K562 (cell line): ENCODE results near the gene PTCD3. TPM values are rescaled to one million over a fixed set of nuclear protein-coding genes. Genes with fewer than 3 reads are reported as not detected.
A peak's percentile ranks its signal among the peaks of the same experiment; 100 is the strongest.

Experiments used
- E2F4 ChIP-seq: sonication (generic); formaldehyde crosslinking; IDR thresholded peaks from 2 replicates; pipeline ENCODE4 v1.8.0; 2022; ENCODE audit warnings: mild to moderate bottlenecking, low read depth, missing genetic modification reagents
- EP400 ChIP-seq: fragments of 450-650 bp; IDR thresholded peaks from 2 replicates; pipeline ENCODE4 v1.6.1; 2017; ENCODE audit warnings: antibody characterized with exemption, mild to moderate bottlenecking, moderate library complexity
- ERF ChIP-seq: fragments of 450-650 bp; formaldehyde crosslinking; IDR thresholded peaks from 2 replicates; pipeline ENCODE4 v1.4.0; 2020; ENCODE audit warnings: mild to moderate bottlenecking, mixed read lengths
- ETS1 ChIP-seq: conservative IDR thresholded peaks from 2 replicates; pipeline ENCODE4 v1.6.1; 2011; ENCODE audit warnings: low read depth, mild to moderate bottlenecking, low read length; ENCODE audit not compliant: control insufficient read depth
- MAZ ChIP-seq, 2 experiments: fragments of 450-650 bp in 1 of 2; sonication (generic) in 1 of 2; formaldehyde crosslinking; IDR thresholded peaks in 1 of 2; conservative IDR thresholded peaks in 1 of 2; 2 replicates each; pipeline versions ENCODE4 v1.4.0 to v1.5.0; 2020; ENCODE audit warnings: mild to moderate bottlenecking in 1 of 2, missing genetic modification reagents in 1 of 2
- MEIS2 ChIP-seq: fragments of 450-650 bp; IDR thresholded peaks from 2 replicates; pipeline ENCODE4 v1.6.1; 2014; ENCODE audit warnings: mild to moderate bottlenecking; ENCODE audit not compliant: partially characterized antibody
- NCOA6 ChIP-seq: fragments of 450-650 bp; IDR thresholded peaks from 2 replicates; pipeline ENCODE4 v1.6.1; 2017; ENCODE audit warnings: mild to moderate bottlenecking
- NR0B1 ChIP-seq: fragments of 450-650 bp; IDR thresholded peaks from one replicate; pipeline ENCODE4 v1.6.1; 2018; ENCODE audit warnings: mild to moderate bottlenecking, moderate library complexity; ENCODE audit not compliant: partially characterized antibody
- NRF1 ChIP-seq, 2 experiments: fragments of 450-650 bp; IDR thresholded peaks in 1 of 2; conservative IDR thresholded peaks in 1 of 2; 2 replicates each; pipeline ENCODE4 v1.6.1; 2014; ENCODE audit warnings: mild to moderate bottlenecking in 2 of 2
- PHF8 ChIP-seq: fragments of 200-600 bp; sonication (generic); IDR thresholded peaks from 2 replicates; pipeline ENCODE4 v1.6.1; 2012; ENCODE audit warnings: mixed run types, mild to moderate bottlenecking, inconsistent platforms, low read length, moderate library complexity, borderline replicate concordance
- RBBP5 ChIP-seq: fragments of 200-600 bp; sonication (generic); IDR thresholded peaks from 2 replicates; pipeline ENCODE4 v1.6.1; 2012; ENCODE audit warnings: borderline replicate concordance, mild to moderate bottlenecking, low read length, control low read depth, inconsistent platforms; ENCODE audit not compliant: insufficient read depth, poor library complexity, severe bottlenecking
- SRSF1 ChIP-seq: fragments of 200-400 bp; formaldehyde crosslinking; IDR thresholded peaks from 2 replicates; pipeline ENCODE4 v1.6.1; 2017; ENCODE audit warnings: mild to moderate bottlenecking, low read depth, low read length, moderate library complexity
- TEAD4 ChIP-seq, 2 experiments: sonication (generic) in 1 of 2; formaldehyde crosslinking in 1 of 2; IDR thresholded peaks; 2 replicates each; pipeline versions ENCODE4 v1.6.1 to v1.8.0; 2012 to 2022; ENCODE audit warnings: borderline replicate concordance in 1 of 2, inconsistent platforms in 1 of 2, low read length in 1 of 2, mild to moderate bottlenecking in 1 of 2, missing genetic modification reagents in 1 of 2
- ZNF134 ChIP-seq: fragments of 250-450 bp; sonication (Bioruptor Pico); conservative IDR thresholded peaks from 2 replicates; pipeline ENCODE4 v1.4.0; 2020
- ZNF639 ChIP-seq, 2 experiments: fragments of 200-800 bp in 1 of 2; sonication (Bioruptor generic) in 1 of 2; sonication (generic) in 1 of 2; formaldehyde crosslinking in 1 of 2; IDR thresholded peaks in 1 of 2; conservative IDR thresholded peaks in 1 of 2; 2 replicates each; pipeline versions ENCODE4 v1.5.0 to v1.6.1; 2016 to 2020; ENCODE audit warnings: missing compliant biosample characterization in 1 of 2, missing genetic modification characterization in 1 of 2, missing genetic modification reagents in 1 of 2
- ZNF778 ChIP-seq: fragments of 450-650 bp; formaldehyde crosslinking; IDR thresholded peaks from 2 replicates; pipeline ENCODE4 v1.4.0; 2020; ENCODE audit warnings: mild to moderate bottlenecking, moderate library complexity
- polyA plus RNA-seq, 8 experiments: library from polyadenylated mRNA; depleted of rRNA in 4 of 8; stranded (reverse) in 5 of 8; unstranded in 3 of 8; fragments of >200 nt; fragmentation: Nextera tagmentation in 2 of 8; fragmentation: Illumina TruSeq in 1 of 8; extraction: Ambion mirVana in 2 of 8; extraction: Trizol in 1 of 8; gene quantifications; 2 replicates each; pipeline versions ENCODE4 v1.2.1 to v1.2.3, GENCODE V29; 2011 to 2014; ENCODE audit warnings: inconsistent platforms in 1 of 8, missing spikeins in 1 of 8
- total RNA-seq, 7 experiments: library from RNA; depleted of rRNA in 6 of 7; stranded (reverse); fragments of >200 nt in 6 of 7; fragmentation: Illumina TruSeq in 2 of 7; extraction: Trizol in 2 of 7; gene quantifications; 2 replicates each; pipeline versions ENCODE4 v1.2.1 to v1.2.3, GENCODE V29; 2011 to 2021; ENCODE audit warnings: low replicate concordance in 1 of 7

Gene PTCD3
- total and polyA plus RNA-seq, 9 of the 15 experiments (the other 6 are each of a cell fraction or from before 2014, with no cell fraction given): 65.2 to 241 (median 172) TPM

- TF ChIP-seq ETS1 (peak; percentile 91; the same call in 1 of the 2 replicates), NR0B1 (no peak), MEIS2 (peak; percentile 83), ZNF639 (CRISPR knock-in tag; conservative IDR thresholded peaks at IDR 0.05 in 1 of 2, IDR thresholded peaks at IDR 0.05 in 1 of 2) (peak in 1 of 2 experiments; percentile 39; a peak in 1 of 4 replicates), NCOA6 (no peak; the same call in 1 of the 2 replicates), SRSF1 (no peak), MAZ (CRISPR knock-in tag; conservative IDR thresholded peaks at IDR 0.05 in 1 of 2, IDR thresholded peaks at IDR 0.05 in 1 of 2) (0 out of 4 replicates have a peak, but pooled peaks of 1 of the 2 experiments have one; percentile 5), TEAD4 (IDR thresholded peaks at IDR 0.05; ENCODE audit: low read length) (no peak), TEAD4 (CRISPR knock-in tag; IDR thresholded peaks at IDR 0.05; ENCODE audit: borderline replicate concordance) (no peak), NRF1 (conservative IDR thresholded peaks at IDR 0.05 in 1 of 2, IDR thresholded peaks at IDR 0.05 in 1 of 2) (peak; percentile 99), ZNF778 (no peak), RBBP5 (peak; percentile 32), ERF (CRISPR knock-in tag) (0 out of 2 replicates have a peak, but pooled peaks have one; percentile 36), PHF8 (peak; percentile 79; the same call in 1 of the 2 replicates), E2F4 (no peak), ZNF134 (CRISPR knock-in tag) (no peak), EP400 (no peak)
Observed at GRCh38 chr2:86105252-86105968, 625 bp upstream of the PTCD3 start, which contains the start of gene POLR1A (continued).
